ENCODE results near the gene DLG2. TPM values are rescaled to one million over a fixed set of nuclear protein-coding genes. Genes with fewer than 3 reads are reported as not detected.

Gene DLG2
- total and polyA plus RNA-seq, 3 experiments from 2014 or later = 0.81 to 1.5 (median 1.3) TPM

DNA sequence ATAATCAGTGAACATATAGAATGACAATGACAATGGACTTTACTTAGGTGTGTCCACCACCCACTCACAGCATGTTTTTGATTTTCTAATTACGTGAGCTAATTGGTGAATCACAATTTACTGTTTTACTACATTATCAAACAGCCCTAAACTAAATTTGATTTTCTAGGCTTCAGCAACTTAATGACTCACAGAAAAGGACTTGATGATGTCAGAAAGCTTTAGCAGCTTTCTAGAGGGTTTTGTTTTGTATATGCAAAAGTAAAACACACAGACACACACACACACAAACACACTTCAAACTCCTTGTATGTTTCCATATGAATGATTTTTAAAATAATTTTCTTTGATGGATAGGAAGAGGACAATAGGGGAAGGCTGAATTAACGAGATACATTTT is 1462.4 kb downstream of the DLG2 start:
- H3K27me3 Mint-ChIP-seq = no peaks in the 10 kb centered on the region
- CTCF ChIA-PET = no interaction called here

DNA sequence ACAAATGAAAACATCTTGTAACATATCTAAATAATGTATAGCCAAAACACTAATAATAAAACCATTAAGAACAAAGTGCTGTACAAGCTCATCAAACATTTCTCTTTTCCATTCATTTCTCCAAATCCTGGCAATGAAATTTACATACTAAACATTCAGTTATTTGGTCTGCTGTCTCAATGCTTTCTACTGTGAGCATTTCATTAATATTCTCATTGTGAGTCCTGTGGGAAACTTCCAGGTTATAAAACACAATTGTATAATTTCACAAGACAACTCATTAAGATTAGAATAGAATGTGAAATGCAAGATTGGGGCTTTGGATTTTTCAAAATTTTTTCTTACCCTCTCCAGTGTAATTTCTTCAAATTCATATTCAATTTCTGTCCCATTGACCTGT is 1464.0 kb downstream of the DLG2 start:
- no peak for DNase-seq
- Mint-ChIP-seq H3K4me3 (no peak overlapping the region), H3K36me3 (no peaks in the 10 kb centered on the region), H3K4me1 (no peaks in the 10 kb centered on the region), H3K27ac (no peak overlapping the region), H3K9me3 (peaks cover 7 to 26% (median 10%) of the 10 kb centered on the region in 5 donors), H3K27me3 (no peaks in the 10 kb centered on the region)
- Histone ChIP-seq H3K4me3 (ENCODE audit: low read length) (no peak overlapping the region), H3K27me3 (ENCODE audit: insufficient read depth, low read length, poor library complexity, severe bottlenecking) (no peaks in the 10 kb centered on the region), H3K27ac (ENCODE audit: low read depth, low read length) (no peak overlapping the region), H3K36me3 (ENCODE audit: insufficient read depth, low read length) (no peaks in the 10 kb centered on the region), H3K9me3 (ENCODE audit: low read length) (no peaks in the 10 kb centered on the region), H3K4me1 (ENCODE audit: insufficient read depth, low read length) (no peaks in the 10 kb centered on the region)
- ChIA-PET POLR2A (no interaction called here), CTCF (no interaction called here)

More for the DNA sequence above, 1462.4 kb downstream of the DLG2 start:
- H3K27me3 ChIP-seq (ENCODE audit: insufficient read depth, low read length, poor library complexity, severe bottlenecking) = no peaks in the 10 kb centered on the region
- H3K36me3 ChIP-seq (ENCODE audit: insufficient read depth, low read length) = no peaks in the 10 kb centered on the region
- H3K27ac Mint-ChIP-seq = no peak overlapping the region
- no peak overlapping the region for H3K4me3 Mint-ChIP-seq
- H3K4me3 ChIP-seq (ENCODE audit: low read length) = no peak overlapping the region
- H3K36me3 Mint-ChIP-seq = no peaks in the 10 kb centered on the region
- POLR2A ChIA-PET = no interaction called here
- no peaks in the 10 kb centered on the region for H3K4me1 Mint-ChIP-seq
- no peak for DNase-seq
- H3K9me3 Mint-ChIP-seq = peaks cover 7 to 24% (median 10%) of the 10 kb centered on the region in 5 donors
- no peaks in the 10 kb centered on the region for H3K4me1 ChIP-seq (ENCODE audit: insufficient read depth, low read length)
- no peak overlapping the region for H3K27ac ChIP-seq (ENCODE audit: low read depth, low read length)
- no peaks in the 10 kb centered on the region for H3K9me3 ChIP-seq (ENCODE audit: low read length)

DNA sequence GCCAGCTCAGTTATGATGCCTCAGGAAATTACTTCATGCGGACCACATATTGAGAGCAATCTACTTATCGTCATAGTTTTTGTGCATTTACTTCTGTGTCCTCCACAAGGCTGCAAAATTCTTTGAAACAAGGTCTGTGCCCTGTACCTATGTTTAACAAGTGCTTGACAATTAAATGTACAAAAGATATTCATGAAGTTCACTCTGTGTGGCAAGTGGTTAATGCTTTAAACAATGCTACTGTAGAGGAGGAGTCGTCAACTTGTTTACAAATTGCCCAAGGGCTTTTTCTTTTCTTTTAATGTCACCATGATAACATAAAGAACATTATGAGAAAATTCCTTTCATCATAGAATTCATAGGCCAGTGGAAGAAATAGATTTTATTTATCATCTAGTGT is 1469.5 kb downstream of the DLG2 start:
- Mint-ChIP-seq H3K4me3 (no peak overlapping the region), H3K9me3 (peaks cover 6 to 50% (median 15%) of the 10 kb centered on the region in 5 donors), H3K4me1 (no peaks in the 10 kb centered on the region), H3K36me3 (no peaks in the 10 kb centered on the region), H3K27ac (no peak overlapping the region), H3K27me3 (no peaks in the 10 kb centered on the region)
- no peak for DNase-seq
- H3K36me3 ChIP-seq (ENCODE audit: insufficient read depth, low read length) = no peaks in the 10 kb centered on the region
- no peaks in the 10 kb centered on the region for H3K27me3 ChIP-seq (ENCODE audit: insufficient read depth, low read length, poor library complexity, severe bottlenecking)
- H3K4me1 ChIP-seq (ENCODE audit: insufficient read depth, low read length) = no peaks in the 10 kb centered on the region
- no peaks in the 10 kb centered on the region for H3K9me3 ChIP-seq (ENCODE audit: low read length)
- H3K27ac ChIP-seq (ENCODE audit: low read depth, low read length) = no peak overlapping the region
- ChIA-PET CTCF (no interaction called here), POLR2A (no interaction called here)
- H3K4me3 ChIP-seq (ENCODE audit: low read length) = no peak overlapping the region

DNA sequence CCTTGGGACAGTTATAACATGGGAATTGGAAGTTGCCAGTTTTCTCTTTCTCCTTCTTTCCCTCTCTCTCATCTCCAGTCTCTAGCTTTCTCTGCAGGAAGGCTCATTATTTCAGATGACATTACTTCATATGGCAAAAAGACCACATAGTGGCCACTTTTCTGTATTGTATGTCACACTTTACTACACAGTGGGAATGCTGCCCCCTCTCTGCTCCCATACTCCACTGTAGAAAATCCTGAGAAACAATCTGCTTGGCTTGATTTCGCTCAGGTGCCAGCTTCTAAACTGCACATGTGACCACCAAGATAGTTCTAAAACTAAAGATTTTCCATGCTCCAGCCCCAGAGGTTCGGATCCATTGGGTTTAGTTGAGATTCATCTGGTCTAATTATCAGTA is 1480.3 kb downstream of the DLG2 start:
- no peaks in the 10 kb centered on the region for H3K4me1 Mint-ChIP-seq
- no peak for DNase-seq
- Histone ChIP-seq H3K27me3 (ENCODE audit: insufficient read depth, low read length, poor library complexity, severe bottlenecking) (no peaks in the 10 kb centered on the region), H3K9me3 (ENCODE audit: low read length) (no peaks in the 10 kb centered on the region), H3K4me1 (ENCODE audit: insufficient read depth, low read length) (no peaks in the 10 kb centered on the region), H3K36me3 (ENCODE audit: insufficient read depth, low read length) (no peaks in the 10 kb centered on the region), H3K27ac (ENCODE audit: low read depth, low read length) (no peak overlapping the region), H3K4me3 (ENCODE audit: low read length) (no peak overlapping the region)
- peaks cover 3 to 41% (median 10%) of the 10 kb centered on the region in 5 donors for H3K9me3 Mint-ChIP-seq
- H3K27me3 Mint-ChIP-seq = no peaks in the 10 kb centered on the region
- H3K27ac Mint-ChIP-seq = no peak overlapping the region
- ChIA-PET POLR2A (no interaction called here), CTCF (no interaction called here)
- no peaks in the 10 kb centered on the region for H3K36me3 Mint-ChIP-seq
- H3K4me3 Mint-ChIP-seq = no peak overlapping the region

DNA sequence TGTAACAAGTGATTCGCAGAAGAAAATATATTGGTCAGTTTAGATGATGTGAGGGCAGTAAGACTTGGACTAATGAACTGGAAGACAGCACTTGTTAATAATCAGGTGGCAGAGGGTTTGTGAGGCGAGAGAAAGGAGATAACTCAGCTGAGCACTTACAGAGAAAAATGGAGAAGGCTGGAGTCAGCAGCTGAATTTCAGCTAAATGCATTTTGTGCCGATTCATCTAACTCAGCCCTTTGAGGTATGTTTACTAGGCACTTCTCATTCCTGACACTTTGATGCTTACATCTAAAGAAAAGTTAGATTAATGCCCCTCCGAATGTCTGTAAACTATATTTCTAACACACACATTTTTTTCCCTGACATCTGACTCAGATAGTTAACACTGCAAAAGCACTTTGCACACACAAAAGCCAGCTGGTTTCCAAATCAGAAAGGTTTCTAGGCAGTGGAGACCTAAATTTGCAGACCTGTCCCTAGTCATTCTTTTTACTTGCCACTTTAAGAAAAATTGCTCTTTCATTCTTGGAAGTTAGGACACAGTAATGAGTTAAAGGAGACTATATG is 1481.4 kb downstream of the DLG2 start:
- no peaks in the 10 kb centered on the region for H3K27me3 Mint-ChIP-seq
- Histone ChIP-seq H3K27me3 (ENCODE audit: insufficient read depth, low read length, poor library complexity, severe bottlenecking) (no peaks in the 10 kb centered on the region), H3K36me3 (ENCODE audit: insufficient read depth, low read length) (no peaks in the 10 kb centered on the region), H3K27ac (ENCODE audit: low read depth, low read length) (no peak overlapping the region), H3K9me3 (ENCODE audit: low read length) (no peaks in the 10 kb centered on the region), H3K4me3 (ENCODE audit: low read length) (no peak overlapping the region), H3K4me1 (ENCODE audit: insufficient read depth, low read length) (no peaks in the 10 kb centered on the region)
- no peaks in the 10 kb centered on the region for H3K4me1 Mint-ChIP-seq
- no peak overlapping the region for H3K4me3 Mint-ChIP-seq
- ChIA-PET POLR2A (no interaction called here), CTCF (no interaction called here)
- DNase-seq = no peak
- no peaks in the 10 kb centered on the region for H3K36me3 Mint-ChIP-seq
- no peak overlapping the region for H3K27ac Mint-ChIP-seq
- peaks cover 3 to 33% (median 8%) of the 10 kb centered on the region in 5 donors for H3K9me3 Mint-ChIP-seq

DNA sequence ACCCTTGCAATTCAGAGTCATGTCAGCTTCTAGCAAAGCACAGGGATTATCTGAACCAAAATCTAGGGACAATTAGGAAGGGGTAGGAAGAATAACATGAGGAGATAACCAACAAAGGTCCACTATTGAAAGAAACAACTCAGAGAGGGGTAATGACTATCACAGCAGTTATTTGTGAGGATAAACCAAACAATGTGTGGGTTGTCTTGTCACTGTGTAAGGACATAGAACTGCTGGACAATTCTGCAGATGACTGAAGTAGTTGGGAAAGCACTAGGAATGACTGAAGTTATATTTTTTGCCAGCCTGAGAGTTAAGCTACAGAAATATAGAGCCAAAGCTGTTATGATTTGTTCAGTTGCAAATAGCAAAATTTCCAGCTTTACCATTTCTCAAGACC is 1482.6 kb downstream of the DLG2 start:
- Histone ChIP-seq H3K4me3 (ENCODE audit: low read length) (no peak overlapping the region), H3K36me3 (ENCODE audit: insufficient read depth, low read length) (no peaks in the 10 kb centered on the region), H3K27me3 (ENCODE audit: insufficient read depth, low read length, poor library complexity, severe bottlenecking) (no peaks in the 10 kb centered on the region), H3K9me3 (ENCODE audit: low read length) (no peaks in the 10 kb centered on the region), H3K27ac (ENCODE audit: low read depth, low read length) (no peak overlapping the region), H3K4me1 (ENCODE audit: insufficient read depth, low read length) (no peaks in the 10 kb centered on the region)
- Mint-ChIP-seq H3K27ac (no peak overlapping the region), H3K36me3 (no peaks in the 10 kb centered on the region), H3K4me3 (no peak overlapping the region), H3K27me3 (no peaks in the 10 kb centered on the region), H3K9me3 (peaks cover 3 to 37% (median 5%) of the 10 kb centered on the region in 5 donors), H3K4me1 (no peaks in the 10 kb centered on the region)
- CTCF ChIA-PET = no interaction called here
- no peak for DNase-seq
- POLR2A ChIA-PET = no interaction called here

DNA sequence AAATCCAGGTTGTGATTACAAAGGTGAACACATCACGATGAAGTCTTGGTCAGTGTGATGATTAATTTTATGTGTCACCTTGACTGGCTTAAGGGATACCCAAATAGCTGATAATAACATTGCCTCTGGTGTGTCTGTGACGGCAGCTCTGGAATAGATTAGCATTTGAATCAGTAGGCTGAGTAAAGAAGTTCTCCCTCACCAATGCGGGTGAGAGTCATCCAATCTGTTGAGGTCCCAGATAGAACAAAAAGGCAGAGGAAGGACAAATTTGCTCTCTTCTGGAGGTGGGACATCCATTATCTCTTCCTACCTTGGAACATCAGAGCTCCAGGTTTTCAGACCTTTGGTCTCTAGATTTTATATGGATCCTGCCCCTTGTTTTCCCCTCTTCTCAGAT is 1484.7 kb downstream of the DLG2 start:
- H3K36me3 Mint-ChIP-seq = no peaks in the 10 kb centered on the region
- no peak overlapping the region for H3K27ac Mint-ChIP-seq
- Histone ChIP-seq H3K36me3 (ENCODE audit: insufficient read depth, low read length) (no peaks in the 10 kb centered on the region), H3K4me1 (ENCODE audit: insufficient read depth, low read length) (no peaks in the 10 kb centered on the region), H3K4me3 (ENCODE audit: low read length) (no peak overlapping the region), H3K9me3 (ENCODE audit: low read length) (peaks cover 2% of the 10 kb centered on the region), H3K27me3 (ENCODE audit: insufficient read depth, low read length, poor library complexity, severe bottlenecking) (no peaks in the 10 kb centered on the region), H3K27ac (ENCODE audit: low read depth, low read length) (no peak overlapping the region)
- POLR2A ChIA-PET = no interaction called here
- no peaks in the 10 kb centered on the region for H3K4me1 Mint-ChIP-seq
- H3K27me3 Mint-ChIP-seq = no peaks in the 10 kb centered on the region
- H3K9me3 Mint-ChIP-seq = peaks cover 0 to 39% (median 0%) of the 10 kb centered on the region in 5 donors
- DNase-seq = no peak
- CTCF ChIA-PET = no interaction called here
- no peak overlapping the region for H3K4me3 Mint-ChIP-seq

DNA sequence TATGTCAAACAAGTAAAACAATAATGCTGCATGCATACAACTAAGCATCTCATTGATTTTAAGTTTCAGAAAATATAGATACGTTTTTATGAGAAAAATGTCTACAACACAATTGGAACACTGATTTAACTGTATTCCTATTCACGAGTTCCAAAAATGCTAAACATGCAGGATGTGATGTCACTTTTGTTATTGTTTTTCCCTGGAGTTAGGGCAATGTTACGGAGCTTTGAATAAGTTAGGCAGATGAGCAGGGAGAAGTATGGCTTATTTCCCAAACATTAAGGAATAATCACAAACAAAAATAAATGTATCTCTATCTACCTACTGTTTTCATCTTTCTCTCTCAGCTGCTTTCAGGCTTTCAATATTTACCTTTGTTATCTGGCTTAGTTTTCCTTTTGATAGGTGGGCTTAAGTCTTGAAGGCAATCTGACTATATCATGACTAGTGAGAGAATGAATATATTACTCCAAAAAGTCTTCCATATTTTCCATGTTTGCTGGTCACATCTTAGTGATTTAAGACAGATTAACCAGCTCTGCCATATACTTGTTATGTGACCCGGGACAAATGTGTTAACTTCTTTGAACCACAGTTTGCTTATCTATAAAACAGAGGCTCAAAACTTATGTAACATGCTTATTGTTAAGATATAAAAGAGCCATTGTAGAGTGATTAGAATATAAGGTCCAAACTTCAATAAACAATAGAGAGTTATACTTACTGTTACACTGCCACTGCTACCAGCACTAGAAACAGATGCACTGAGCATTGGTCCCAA is 1486.6 kb downstream of the DLG2 start:
- Mint-ChIP-seq H3K9me3 (peaks cover 0 to 40% (median 4%) of the 10 kb centered on the region in 5 donors), H3K27ac (no peak overlapping the region), H3K4me1 (no peaks in the 10 kb centered on the region), H3K36me3 (peaks cover 0 to 2% (median 0%) of the 10 kb centered on the region in 3 donors), H3K27me3 (no peaks in the 10 kb centered on the region), H3K4me3 (no peak overlapping the region)
- Histone ChIP-seq H3K27ac (ENCODE audit: low read depth, low read length) (no peak overlapping the region), H3K36me3 (ENCODE audit: insufficient read depth, low read length) (no peaks in the 10 kb centered on the region), H3K9me3 (ENCODE audit: low read length) (peaks cover 5% of the 10 kb centered on the region), H3K4me3 (ENCODE audit: low read length) (no peak overlapping the region), H3K27me3 (ENCODE audit: insufficient read depth, low read length, poor library complexity, severe bottlenecking) (no peaks in the 10 kb centered on the region), H3K4me1 (ENCODE audit: insufficient read depth, low read length) (no peaks in the 10 kb centered on the region)
- DNase-seq = no peak
- ChIA-PET CTCF (no interaction called here), POLR2A (no interaction called here)
